Thyroid gland (tissue), 4 donors: Measurements from ENCODE around the gene UBE4A. TPM values are rescaled to one million over a fixed set of nuclear protein-coding genes. Genes with fewer than 3 reads are reported as not detected.

Source experiments
- DNase-seq, 2 donors: peaks; one replicate each; pipeline ENCODE4 v3.0.0-alpha.2; 2019
- H3K27ac ChIP-seq, 3 donors: fragments of 200-600 bp; sonication (generic); 1 replicate in 2 of 3; 2 replicates in 1 of 3; pipeline ENCODE4 v1.5.1; 2016 to 2019; ENCODE audit warnings: mild to moderate bottlenecking in 1 of 3, moderate library complexity in 1 of 3
- H3K27me3 ChIP-seq: fragments of 200-600 bp; sonication (generic); one replicate; pipeline ENCODE4 v1.5.1; 2019
- H3K36me3 ChIP-seq, 2 donors: fragments of 200-600 bp; sonication (generic); one replicate each; pipeline ENCODE4 v1.5.1; 2016 to 2019
- H3K4me1 ChIP-seq, 2 donors: fragments of 200-600 bp; sonication (generic); one replicate each; pipeline ENCODE4 v1.5.1; 2017 to 2019
- H3K4me3 ChIP-seq, 3 donors: fragments of 200-600 bp; sonication (generic); replicated peaks in 1 of 3; 1 replicate in 2 of 3; 2 replicates in 1 of 3; pipeline ENCODE4 v1.5.1; 2016; ENCODE audit warnings: mild to moderate bottlenecking in 1 of 3
- H3K9me3 ChIP-seq: fragments of 200-600 bp; sonication (generic); one replicate; pipeline ENCODE4 v1.5.1; 2017
- POLR2A ChIP-seq, 2 donors: fragments of 450-650 bp; IDR thresholded peaks; one replicate each; pipeline ENCODE4 v1.6.1; 2017; ENCODE audit warnings: antibody characterized with exemption in 2 of 2, mild to moderate bottlenecking in 2 of 2, moderate library complexity in 1 of 2
- WGBS, 2 donors: methylation state at CpG; one replicate each; pipeline ENCODE4 v1.1.5; 2017; 5-methylcytosine and 5-hydroxymethylcytosine counted together
- intact Hi-C: fragments of 100-400 bp; cut with DNase I; formaldehyde crosslinking; loops from one replicate; pipeline ENCODE4 v1.15.1; 2023
- total RNA-seq, 4 donors: library from RNA; depleted of rRNA; stranded (reverse); fragments of >200 nt; gene quantifications; one replicate each; pipeline ENCODE4 v1.2.3, GENCODE V29; 2016
- TF ChIP-seq, protein P1 (sequence below), 6 experiments: fragments of 200-600 bp in 3 of 6; fragments of 450-650 bp in 3 of 6; sonication (generic) in 3 of 6; IDR thresholded peaks; one replicate each; pipeline ENCODE4 v1.5.1; 2016 to 2019; ENCODE audit warnings: antibody characterized with exemption in 6 of 6, mild to moderate bottlenecking in 2 of 6, inconsistent platforms in 1 of 6, moderate library complexity in 1 of 6

Gene UBE4A
- total RNA-seq, 4 donors from 2014 or later: 42.7 to 57.3 (median 48.2) TPM

DNA sequence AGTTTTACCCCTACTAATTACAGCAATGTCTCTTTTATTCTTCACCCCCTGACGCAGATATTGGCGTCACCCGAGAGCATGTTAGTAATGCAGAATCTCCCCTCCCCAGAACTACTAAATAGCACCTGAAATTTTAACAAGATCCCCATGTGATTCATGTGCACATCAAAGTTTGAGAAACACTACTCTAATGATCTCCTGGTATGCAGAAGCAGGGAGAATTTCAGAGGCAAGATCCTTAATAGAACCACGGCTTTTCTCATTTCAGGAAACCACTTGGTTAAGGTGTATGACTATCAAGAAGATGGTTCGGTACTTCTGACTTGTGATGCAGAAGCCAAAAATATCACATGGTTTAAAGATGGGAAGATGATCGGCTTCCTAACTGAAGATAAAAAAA is 9.9 kb upstream of the UBE4A start:
- WGBS, 2 donors: 70 to 73% methylated on average over 6 of the region's 6 CpGs
- TF ChIP-seq POLR2A (IDR thresholded peaks at IDR 0.05): no peak
- TF ChIP-seq, protein P1, sequence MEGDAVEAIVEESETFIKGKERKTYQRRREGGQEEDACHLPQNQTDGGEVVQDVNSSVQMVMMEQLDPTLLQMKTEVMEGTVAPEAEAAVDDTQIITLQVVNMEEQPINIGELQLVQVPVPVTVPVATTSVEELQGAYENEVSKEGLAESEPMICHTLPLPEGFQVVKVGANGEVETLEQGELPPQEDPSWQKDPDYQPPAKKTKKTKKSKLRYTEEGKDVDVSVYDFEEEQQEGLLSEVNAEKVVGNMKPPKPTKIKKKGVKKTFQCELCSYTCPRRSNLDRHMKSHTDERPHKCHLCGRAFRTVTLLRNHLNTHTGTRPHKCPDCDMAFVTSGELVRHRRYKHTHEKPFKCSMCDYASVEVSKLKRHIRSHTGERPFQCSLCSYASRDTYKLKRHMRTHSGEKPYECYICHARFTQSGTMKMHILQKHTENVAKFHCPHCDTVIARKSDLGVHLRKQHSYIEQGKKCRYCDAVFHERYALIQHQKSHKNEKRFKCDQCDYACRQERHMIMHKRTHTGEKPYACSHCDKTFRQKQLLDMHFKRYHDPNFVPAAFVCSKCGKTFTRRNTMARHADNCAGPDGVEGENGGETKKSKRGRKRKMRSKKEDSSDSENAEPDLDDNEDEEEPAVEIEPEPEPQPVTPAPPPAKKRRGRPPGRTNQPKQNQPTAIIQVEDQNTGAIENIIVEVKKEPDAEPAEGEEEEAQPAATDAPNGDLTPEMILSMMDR (IDR thresholded peaks at IDR 0.05): no peak
- Histone ChIP-seq H3K27ac (no peak overlapping the region), H3K36me3 (no peaks in the 10 kb centered on the region), H3K9me3 (no peaks in the 10 kb centered on the region), H3K27me3 (no peaks in the 10 kb centered on the region), H3K4me1 (no peaks in the 10 kb centered on the region), H3K4me3 (no peak overlapping the region)
- intact Hi-C loops: loop anchor here (5.0 kb wide), 2 partner anchors 47 to 147 kb away; partner anchors contain the start of gene CD3E
- no peak for DNase-seq

DNA sequence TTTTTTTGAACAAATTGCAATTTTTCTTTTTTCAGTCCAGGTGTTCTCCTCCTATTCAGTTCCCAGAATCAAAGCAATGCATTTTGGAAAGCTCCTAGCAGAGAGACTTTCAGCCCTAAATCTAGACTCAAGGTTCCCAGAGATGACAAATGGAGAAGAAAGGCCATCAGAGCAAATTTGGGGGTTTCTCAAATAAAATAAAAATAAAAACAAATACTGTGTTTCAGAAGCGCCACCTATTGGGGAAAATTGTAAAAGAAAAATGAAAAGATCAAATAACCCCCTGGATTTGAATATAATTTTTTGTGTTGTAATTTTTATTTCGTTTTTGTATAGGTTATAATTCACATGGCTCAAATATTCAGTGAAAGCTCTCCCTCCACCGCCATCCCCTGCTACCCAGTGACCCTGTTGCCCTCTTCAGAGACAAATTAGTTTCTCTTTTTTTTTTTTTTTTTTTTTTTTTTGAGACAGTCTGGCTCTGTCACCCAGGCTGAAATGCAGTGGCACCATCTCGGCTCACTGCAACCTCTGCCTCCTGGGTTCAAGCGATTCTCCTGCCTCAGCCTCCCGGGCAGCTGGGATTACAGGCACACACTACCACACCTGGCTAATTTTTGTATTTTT is 6.2 kb upstream of the UBE4A start:
- intact Hi-C loops: no loop called here
- no peak for DNase-seq
- no peaks in the 10 kb centered on the region for H3K4me1 ChIP-seq
- no peak overlapping the region for H3K27ac ChIP-seq
- no peak for TF ChIP-seq POLR2A (IDR thresholded peaks at IDR 0.05)
- TF ChIP-seq, protein P1 (IDR thresholded peaks at IDR 0.05): peak in 5 of 6 experiments; percentile 13 to 54 (median 47)
- no peaks in the 10 kb centered on the region for H3K36me3 ChIP-seq
- no peaks in the 10 kb centered on the region for H3K9me3 ChIP-seq
- WGBS, 2 donors: 12 to 15% methylated on average over 6 of the region's 6 CpGs
- no peaks in the 10 kb centered on the region for H3K27me3 ChIP-seq
- H3K4me3 ChIP-seq: no peak overlapping the region

DNA sequence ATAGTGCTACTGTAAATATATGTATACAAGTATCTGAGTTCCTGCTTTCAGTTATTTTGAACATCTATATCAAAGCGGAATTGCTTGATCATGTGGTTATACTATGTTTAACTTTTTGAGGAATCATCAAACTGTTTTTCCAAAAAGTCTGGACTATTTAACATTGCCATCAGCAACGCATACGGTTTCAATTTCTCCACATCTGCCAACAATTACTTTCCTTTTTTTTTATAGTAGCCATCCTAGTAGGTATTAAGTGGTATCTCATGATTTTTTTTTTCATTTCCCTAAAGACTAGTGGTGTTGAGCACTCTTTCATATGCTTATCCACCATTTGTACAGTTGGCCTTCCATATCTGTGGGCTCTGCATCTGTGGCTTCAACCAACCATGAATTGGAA is 1.3 kb upstream of the UBE4A start:
- TF ChIP-seq, protein P1 (IDR thresholded peaks at IDR 0.05): no peak
- TF ChIP-seq POLR2A (IDR thresholded peaks at IDR 0.05): no peak
- H3K36me3 ChIP-seq: no peaks in the 10 kb centered on the region
- no peaks in the 10 kb centered on the region for H3K9me3 ChIP-seq
- H3K27ac ChIP-seq: no peak overlapping the region
- no peak for DNase-seq
- 63 to 79% methylated on average over 3 of the region's 3 CpGs for WGBS, 2 donors
- H3K4me3 ChIP-seq: no peak overlapping the region
- intact Hi-C loops: no loop called here
- H3K4me1 ChIP-seq: peaks cover 9 to 13% of the 10 kb centered on the region in 2 donors
- H3K27me3 ChIP-seq: no peaks in the 10 kb centered on the region

DNA sequence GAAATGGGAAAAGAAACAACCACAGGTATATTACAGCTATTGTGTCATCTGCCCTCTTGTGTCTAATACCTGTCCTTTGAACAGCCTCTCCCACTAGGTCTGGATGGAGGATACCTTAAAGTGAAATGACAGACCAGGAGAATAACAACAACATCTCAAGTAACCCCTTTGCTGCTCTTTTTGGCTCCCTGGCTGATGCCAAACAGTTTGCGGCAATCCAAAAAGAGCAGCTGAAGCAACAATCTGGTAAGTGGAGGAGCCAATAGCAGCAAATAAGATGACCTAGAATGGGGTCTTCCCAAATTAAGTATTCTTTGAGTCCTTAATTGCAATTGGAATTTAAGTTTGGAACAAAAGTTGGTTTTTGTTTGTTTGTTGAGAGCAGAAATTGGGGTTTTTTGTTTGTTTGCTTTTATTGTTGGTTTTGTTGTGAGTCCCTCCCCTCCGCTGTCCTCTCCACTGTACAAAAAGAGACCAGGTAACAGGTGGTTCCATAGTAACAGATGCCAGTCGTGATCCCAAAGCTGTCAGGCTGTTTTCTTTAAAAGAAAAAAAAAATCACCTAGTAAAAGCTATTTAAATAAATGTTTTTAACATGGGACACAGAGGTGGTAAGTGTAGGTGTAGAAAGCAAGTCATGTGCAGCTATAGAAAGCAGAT is 5.7 kb downstream of the UBE4A start:
- TF ChIP-seq POLR2A (IDR thresholded peaks at IDR 0.05): no peak
- TF ChIP-seq, protein P1 (IDR thresholded peaks at IDR 0.05): no peak
- no peak for DNase-seq
- H3K27me3 ChIP-seq: no peaks in the 10 kb centered on the region
- no peak overlapping the region for H3K27ac ChIP-seq
- no peak overlapping the region for H3K4me3 ChIP-seq
- H3K4me1 ChIP-seq: peaks cover 8 to 11% of the 10 kb centered on the region in 2 donors
- H3K9me3 ChIP-seq: no peaks in the 10 kb centered on the region
- WGBS, 2 donors: 91 to 93% methylated on average over 3 of the region's 3 CpGs
- peaks cover 17 to 30% of the 10 kb centered on the region in 2 donors for H3K36me3 ChIP-seq
- intact Hi-C loops: no loop called here

DNA sequence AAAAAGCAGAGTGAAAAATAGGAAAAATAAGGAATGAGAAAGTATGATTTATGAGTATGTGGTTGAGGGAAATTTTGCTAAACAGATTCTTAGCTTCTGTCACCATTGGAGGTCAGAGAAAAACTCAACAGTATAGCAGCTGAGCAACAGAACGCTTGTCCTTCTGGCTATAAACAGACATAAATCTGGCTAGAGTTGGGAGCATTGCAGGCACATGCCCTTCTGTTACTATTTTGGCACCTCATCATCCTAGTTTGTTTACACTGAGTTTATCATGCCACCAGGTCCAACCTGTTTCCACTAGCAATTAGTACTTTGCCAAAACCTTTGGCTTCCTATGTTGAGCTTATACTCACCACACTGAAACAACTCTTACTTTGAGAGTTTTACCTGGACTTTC is 6.9 kb downstream of the UBE4A start:
- TF ChIP-seq, protein P1 (IDR thresholded peaks at IDR 0.05): no peak
- TF ChIP-seq POLR2A (IDR thresholded peaks at IDR 0.05): no peak
- H3K27ac ChIP-seq: no peak overlapping the region
- H3K4me1 ChIP-seq: no peaks in the 10 kb centered on the region
- no peaks in the 10 kb centered on the region for H3K9me3 ChIP-seq
- no peaks in the 10 kb centered on the region for H3K27me3 ChIP-seq
- H3K4me3 ChIP-seq: no peak overlapping the region
- WGBS, 2 donors: 92% methylated on average over 1 of the region's 1 CpG
- H3K36me3 ChIP-seq: peaks cover 28 to 42% of the 10 kb centered on the region in 2 donors
- no peak for DNase-seq
- intact Hi-C loops: no loop called here
